ENCODE measurements around the gene CLCNKA. TPM values are rescaled to one million over a fixed set of nuclear protein-coding genes. Genes with fewer than 3 reads are reported as not detected.
"Not testable (repeated sequence)": the region's sequence is repeated elsewhere in the genome, so short reads cannot be mapped to it uniquely, and the experiment has no call there.

The CLCNKA gene
- total and polyA plus RNA-seq, 2 of the 8 experiments (the other 6 are each of a cell fraction or from before 2014, with no cell fraction given), result 0.95 to 2.0 TPM

DNA sequence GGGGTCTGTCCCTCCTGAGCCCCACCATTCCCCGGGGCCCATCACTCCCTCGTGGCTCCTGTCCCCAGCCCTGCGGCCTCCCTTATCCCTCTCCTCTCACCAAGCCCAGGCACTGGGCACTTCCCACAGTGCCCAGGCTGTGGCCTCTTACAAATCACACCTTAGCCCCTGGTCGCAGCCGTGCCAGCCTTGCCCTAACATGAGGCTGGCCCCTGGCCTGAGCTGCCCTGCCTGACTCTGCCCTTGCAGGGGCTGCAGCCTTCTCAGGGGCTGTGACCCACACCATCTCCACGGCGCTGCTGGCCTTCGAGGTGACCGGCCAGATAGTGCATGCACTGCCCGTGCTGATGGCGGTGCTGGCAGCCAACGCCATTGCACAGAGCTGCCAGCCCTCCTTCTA lies 30.1 kb downstream of the CLCNKA start:
- peaks cover 0 to 27% (median 8%) of the 10 kb centered on the region in 4 experiments; a peak in 6 of 7 replicates for H3K4me1 ChIP-seq (replicated peaks in 1 of 4; ENCODE audit: control insufficient read depth in 3 of 4, insufficient read depth in 4 of 4, low read length in 3 of 4)
- H3K18ac ChIP-seq (ENCODE audit: extremely low read depth, low read length); H3K4me3 ChIP-seq (ENCODE audit: extremely low read depth in 1 of 4, insufficient read depth in 2 of 4, low read depth in 3 of 4, low read length in 4 of 4); H2BK120ac ChIP-seq (replicated peaks; ENCODE audit: low read depth, low read length); H2BK5ac ChIP-seq (ENCODE audit: low read depth, low read length); H2AK5ac ChIP-seq (ENCODE audit: low read depth, low read length); POLR2A ChIA-PET (ENCODE audit: partially characterized antibody); H3K23me2 ChIP-seq (ENCODE audit: low read depth, low read length); H3K14ac ChIP-seq (ENCODE audit: insufficient read length); H3K9me3 ChIP-seq (ENCODE audit: insufficient read depth in 2 of 2, low read depth in 1 of 2, low read length in 1 of 2); H2AFZ ChIP-seq (ENCODE audit: low read length); H3K36me3 ChIP-seq (ENCODE audit: control insufficient read depth in 2 of 4, insufficient read depth in 4 of 4, low read length in 3 of 4); H2BK20ac ChIP-seq (ENCODE audit: low read length); H3K4ac ChIP-seq (replicated peaks; ENCODE audit: insufficient read length, low read depth, low read length); H3K27me3 ChIP-seq (replicated peaks in 1 of 4; ENCODE audit: control insufficient read depth in 3 of 4, extremely low read depth in 1 of 4, insufficient read depth in 3 of 4, low read length in 3 of 4); H3K27ac ChIP-seq (ENCODE audit: low read depth, low read length); H2BK15ac ChIP-seq (ENCODE audit: low read length); H3K9ac ChIP-seq (replicated peaks in 1 of 4; ENCODE audit: extremely low read depth in 1 of 4, low read depth in 3 of 4, low read length in 3 of 4); H4K5ac ChIP-seq (ENCODE audit: insufficient read length, low read depth, low read length); H3K79me2 ChIP-seq (ENCODE audit: control insufficient read depth in 1 of 2, insufficient read depth in 2 of 2, low read length in 2 of 2); H3K56ac ChIP-seq (replicated peaks; ENCODE audit: insufficient read length, low read depth, low read length); H3K4me2 ChIP-seq (ENCODE audit: insufficient read depth in 1 of 2, low read depth in 2 of 2, low read length in 2 of 2); FAIRE-seq; H3K79me1 ChIP-seq (ENCODE audit: low read depth, low read length); H4K20me1 ChIP-seq (replicated peaks in 1 of 2; ENCODE audit: control insufficient read depth in 1 of 2, insufficient read depth in 2 of 2, low read length in 2 of 2); H3K23ac ChIP-seq (ENCODE audit: insufficient read length); H4K8ac ChIP-seq (ENCODE audit: extremely low read depth, insufficient read depth, low read length); H4K91ac ChIP-seq (replicated peaks; ENCODE audit: insufficient read length, low read length); DNase-seq (ENCODE audit: low read depth in 1 of 2, low spot score in 2 of 2); H2BK12ac ChIP-seq (ENCODE audit: low read depth, low read length): not testable (repeated sequence)
- CTCF ChIA-PET (ENCODE audit: partially characterized antibody), result interaction anchor here (1.0 kb wide), 1 partner anchor 35 kb away, joined by 3 read pairs; the partner anchor contains the start of gene HSPB7
- 91% methylated on average over 9 of the region's 12 CpGs; no CpG with 5 or more reads in 1 of the 2 experiments for WGBS, 2 experiments (ENCODE audit: extremely low coverage in 1 of 2, insufficient coverage in 1 of 2, insufficient read length in 1 of 2, insufficient replicate concordance in 2 of 2, low coverage in 1 of 2, low lambda C conversion rate in 2 of 2, missing lambda C conversion rate in 1 of 2)
